SW480 (cell line): Measurements from ENCODE around the gene HDAC10.
A peak's percentile ranks its signal among the peaks of the same experiment; 100 is the strongest.

Experiments
- DNase-seq: peaks from one replicate; pipeline ENCODE4 v3.0.0-alpha.2; 2016; ENCODE audit warnings: low spot score

The HDAC10 gene

GRCh38 chr22:50201191-50202129, 49.6 kb downstream of the HDAC10 start:
- no peak for DNase-seq

GRCh38 chr22:50200461-50201190, 50.4 kb downstream of the HDAC10 start, which contains the start of gene SELENOO:
TSS of gene SELENOO (plus strand) at chr22:50201011. CDS start at chr22:50201037, 26 bp downstream.
- peak; percentile 72 for DNase-seq

GRCh38 chr22:50199829-50200460, 51.1 kb downstream of the HDAC10 start:
- DNase-seq = no peak

- no peak for DNase-seq
These were observed 51.8 kb downstream of the HDAC10 start for GRCh38 chr22:50199251-50199721.

- DNase-seq = no peak
These were observed 52.4 kb downstream of the HDAC10 start for GRCh38 chr22:50198624-50199017.

- DNase-seq = no peak
These were observed 53.0 kb downstream of the HDAC10 start for GRCh38 chr22:50197856-50198623.

- no peak for DNase-seq
These were observed 53.9 kb downstream of the HDAC10 start for GRCh38 chr22:50197000-50197800.

GRCh38 chr22:50196256-50196655, 54.8 kb downstream of the HDAC10 start:
- no peak for DNase-seq
